OCI-LY3 (cell line): Measurements from ENCODE around the gene NLRP3.

Experiments
- CTCF ChIP-seq: fragments of 200-600, 300-600 bp; sonication (generic); IDR thresholded peaks from 2 replicates; pipeline ENCODE4 v1.5.1; 2014; ENCODE audit warnings: antibody characterized with exemption, low read length, low read depth
- EZH2phosphoT487 ChIP-seq: fragments of 200-600 bp; shearing (Covaris generic); IDR thresholded peaks from 2 replicates; pipeline ENCODE4 v1.6.1; 2018; ENCODE audit warnings: antibody characterized with exemption, mixed run types, low read depth

- TF ChIP-seq CTCF (no peak), EZH2phosphoT487 (no peak)
Measured at GRCh38 chr1:247392088-247392487, 23.9 kb upstream of the NLRP3 start.
